Ureter (tissue), 1 donor: ENCODE data around the gene SULT1E1. TPM values are rescaled to one million over a fixed set of nuclear protein-coding genes. Genes with fewer than 3 reads are reported as not detected.

Experiments
- DNase-seq: peaks from one replicate; pipeline ENCODE4 v3.0.0-alpha.2; 2020; ENCODE audit warnings: low spot score
- total RNA-seq: library from RNA; stranded (reverse); gene quantifications from one replicate; pipeline ENCODE4 v1.2.4, GENCODE V29; 2023
- donor health status: DM: yes; HTN: yes; CAD: no.

The SULT1E1 gene
- total RNA-seq, 1 donor from 2014 or later, result 6.0 TPM

- no peak for DNase-seq
These were observed 66.2 kb downstream of the SULT1E1 start for GRCh38 chr4:69793732-69794131.

Other genes starting within 250 kb of the SULT1E1 start
- gene UGT2A2, start 220.5 kb downstream of the SULT1E1 start, total RNA-seq, result not detected
- gene UGT2A1, start 206.9 kb downstream of the SULT1E1 start, total RNA-seq, result not detected
- 1.1 TPM for gene SULT1B1, start 99.5 kb downstream of the SULT1E1 start, total RNA-seq
- not detected for gene CSN1S1, start 70.9 kb upstream of the SULT1E1 start, total RNA-seq
- gene CSN2, start 105.6 kb upstream of the SULT1E1 start, total RNA-seq, result not detected
- not detected for gene STATH, start 135.8 kb upstream of the SULT1E1 start, total RNA-seq
- gene HTN3, start 168.3 kb upstream of the SULT1E1 start, total RNA-seq, result not detected
- not detected for gene HTN1, start 190.3 kb upstream of the SULT1E1 start, total RNA-seq